ENCODE data around the gene B3GNT5.

B3GNT5 gene

DNA sequence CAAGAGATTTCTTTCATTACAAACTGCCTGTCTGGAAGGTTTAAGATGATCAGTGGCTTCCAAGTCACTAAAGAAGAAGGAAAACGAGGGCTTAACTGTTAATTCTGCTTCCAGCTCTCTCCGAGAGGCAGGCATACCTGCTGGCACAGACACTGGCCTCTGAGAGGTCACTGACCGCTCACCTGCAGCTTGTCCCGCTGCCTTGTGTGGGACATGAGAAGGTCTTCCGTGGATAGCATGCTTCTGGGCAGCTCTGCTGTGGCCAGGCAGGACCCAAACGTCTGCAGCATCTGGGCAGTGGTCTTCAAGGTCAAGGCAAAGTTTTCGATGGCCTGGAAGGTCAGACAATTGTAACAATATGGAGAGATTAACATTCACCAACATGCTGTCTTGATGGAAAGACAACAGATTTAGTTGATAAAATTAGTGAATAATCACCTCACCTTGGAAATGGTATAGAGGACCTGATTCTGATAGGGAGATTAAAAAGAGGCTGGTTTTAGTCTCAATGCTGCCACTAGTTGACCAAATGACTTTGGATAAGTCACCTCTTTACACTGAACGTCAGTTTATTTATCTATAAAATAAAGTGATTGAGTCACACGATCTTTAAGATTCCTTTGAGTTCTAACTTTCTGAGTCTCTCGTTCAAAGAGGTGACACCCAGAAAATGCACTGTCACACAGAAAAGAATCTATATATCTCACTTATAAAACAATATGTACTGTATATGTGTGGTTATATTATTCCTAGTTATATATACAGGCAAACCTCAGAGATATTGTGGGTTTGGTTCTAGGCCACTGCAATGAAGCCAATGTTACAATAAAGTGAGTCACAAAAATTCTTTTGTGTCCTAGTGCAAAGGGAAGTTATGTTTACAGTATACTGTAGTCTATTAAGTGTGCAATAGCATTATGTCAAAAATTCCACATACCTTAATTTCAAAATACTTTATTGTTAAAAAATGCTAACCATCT is 65.1 kb downstream of the B3GNT5 start:
- TF ChIP-seq, protein P1, sequence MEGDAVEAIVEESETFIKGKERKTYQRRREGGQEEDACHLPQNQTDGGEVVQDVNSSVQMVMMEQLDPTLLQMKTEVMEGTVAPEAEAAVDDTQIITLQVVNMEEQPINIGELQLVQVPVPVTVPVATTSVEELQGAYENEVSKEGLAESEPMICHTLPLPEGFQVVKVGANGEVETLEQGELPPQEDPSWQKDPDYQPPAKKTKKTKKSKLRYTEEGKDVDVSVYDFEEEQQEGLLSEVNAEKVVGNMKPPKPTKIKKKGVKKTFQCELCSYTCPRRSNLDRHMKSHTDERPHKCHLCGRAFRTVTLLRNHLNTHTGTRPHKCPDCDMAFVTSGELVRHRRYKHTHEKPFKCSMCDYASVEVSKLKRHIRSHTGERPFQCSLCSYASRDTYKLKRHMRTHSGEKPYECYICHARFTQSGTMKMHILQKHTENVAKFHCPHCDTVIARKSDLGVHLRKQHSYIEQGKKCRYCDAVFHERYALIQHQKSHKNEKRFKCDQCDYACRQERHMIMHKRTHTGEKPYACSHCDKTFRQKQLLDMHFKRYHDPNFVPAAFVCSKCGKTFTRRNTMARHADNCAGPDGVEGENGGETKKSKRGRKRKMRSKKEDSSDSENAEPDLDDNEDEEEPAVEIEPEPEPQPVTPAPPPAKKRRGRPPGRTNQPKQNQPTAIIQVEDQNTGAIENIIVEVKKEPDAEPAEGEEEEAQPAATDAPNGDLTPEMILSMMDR (IDR thresholded peaks at IDR 0.05; ENCODE audit: control insufficient read depth, extremely low read depth, insufficient read depth): no peak
- no peak overlapping the region for H3K4me3 ChIP-seq (ENCODE audit: low read depth, low read length)
- DNase-seq (ENCODE audit: low read depth): no peak

DNA sequence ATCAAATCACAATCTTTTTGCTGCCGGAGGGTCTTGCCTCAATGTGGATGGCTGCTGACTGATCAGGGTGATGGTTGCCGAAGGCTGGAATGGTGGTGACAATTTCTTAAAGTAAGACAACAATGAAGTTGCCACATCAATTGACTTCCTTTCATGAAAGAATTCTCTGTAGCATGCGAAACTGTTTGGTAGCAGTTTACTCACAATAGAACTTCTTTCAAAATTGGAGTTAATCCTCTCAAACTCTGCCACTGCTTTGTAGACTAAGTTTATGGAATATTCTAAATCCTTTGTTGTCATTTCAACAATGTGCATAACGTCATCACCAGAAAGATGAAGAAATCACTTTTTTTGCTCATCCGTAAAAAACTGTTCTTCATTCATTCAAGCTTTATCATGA is 65.8 kb downstream of the B3GNT5 start:
- TF ChIP-seq, protein P1 (IDR thresholded peaks at IDR 0.05; ENCODE audit: control insufficient read depth, extremely low read depth, insufficient read depth): no peak
- H3K4me3 ChIP-seq (ENCODE audit: low read depth, low read length): no peak overlapping the region
- DNase-seq (ENCODE audit: low read depth): no peak

GRCh38 chr3:183319371-183319770 is 66.3 kb downstream of the B3GNT5 start:
- no peak for DNase-seq (ENCODE audit: low read depth)
- TF ChIP-seq, protein P1 (IDR thresholded peaks at IDR 0.05; ENCODE audit: control insufficient read depth, extremely low read depth, insufficient read depth): no peak
- no peak overlapping the region for H3K4me3 ChIP-seq (ENCODE audit: low read depth, low read length)

All from LNCaP clone FGC (cell line).